ENCODE results near the gene COQ8A.

COQ8A gene

DNA sequence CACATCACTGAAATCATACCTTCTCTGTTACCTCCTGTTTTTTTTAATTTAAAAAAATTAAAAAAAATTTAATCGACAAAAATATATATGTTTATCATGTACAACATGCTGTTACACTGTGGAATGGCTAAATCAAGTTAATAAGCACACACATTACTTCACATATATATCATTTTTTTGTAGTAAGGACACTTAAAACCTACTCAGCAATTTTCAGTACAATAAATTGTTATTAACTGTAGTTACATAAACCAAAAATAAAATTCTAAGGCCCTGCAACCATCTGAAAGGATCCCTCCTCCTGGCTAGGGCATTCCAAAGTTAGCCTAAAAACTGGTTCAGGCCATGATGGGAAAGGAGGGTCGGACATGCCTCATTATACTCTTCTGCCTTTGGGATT is 23.6 kb upstream of the COQ8A start:
- H3K36me3 ChIP-seq (ENCODE audit: control insufficient read depth, low read length): no peaks in the 10 kb centered on the region
- no peak overlapping the region for H3K4me2 ChIP-seq (ENCODE audit: low read length)
- H3K79me2 ChIP-seq (ENCODE audit: control insufficient read depth, low read length): no peaks in the 10 kb centered on the region
- TF ChIP-seq, protein P1, sequence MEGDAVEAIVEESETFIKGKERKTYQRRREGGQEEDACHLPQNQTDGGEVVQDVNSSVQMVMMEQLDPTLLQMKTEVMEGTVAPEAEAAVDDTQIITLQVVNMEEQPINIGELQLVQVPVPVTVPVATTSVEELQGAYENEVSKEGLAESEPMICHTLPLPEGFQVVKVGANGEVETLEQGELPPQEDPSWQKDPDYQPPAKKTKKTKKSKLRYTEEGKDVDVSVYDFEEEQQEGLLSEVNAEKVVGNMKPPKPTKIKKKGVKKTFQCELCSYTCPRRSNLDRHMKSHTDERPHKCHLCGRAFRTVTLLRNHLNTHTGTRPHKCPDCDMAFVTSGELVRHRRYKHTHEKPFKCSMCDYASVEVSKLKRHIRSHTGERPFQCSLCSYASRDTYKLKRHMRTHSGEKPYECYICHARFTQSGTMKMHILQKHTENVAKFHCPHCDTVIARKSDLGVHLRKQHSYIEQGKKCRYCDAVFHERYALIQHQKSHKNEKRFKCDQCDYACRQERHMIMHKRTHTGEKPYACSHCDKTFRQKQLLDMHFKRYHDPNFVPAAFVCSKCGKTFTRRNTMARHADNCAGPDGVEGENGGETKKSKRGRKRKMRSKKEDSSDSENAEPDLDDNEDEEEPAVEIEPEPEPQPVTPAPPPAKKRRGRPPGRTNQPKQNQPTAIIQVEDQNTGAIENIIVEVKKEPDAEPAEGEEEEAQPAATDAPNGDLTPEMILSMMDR (IDR thresholded peaks at IDR 0.05; ENCODE audit: low read depth, low read length, poor library complexity, severe bottlenecking): no peak
- no peak for TF ChIP-seq EZH2phosphoT487 (IDR thresholded peaks at IDR 0.05; ENCODE audit: borderline replicate concordance, low read length)
- H3K4me3 ChIP-seq (ENCODE audit: low read length): no peak overlapping the region
- H3K4me1 ChIP-seq (ENCODE audit: control insufficient read depth, low read length): no peaks in the 10 kb centered on the region
- H3F3A ChIP-seq (ENCODE audit: control insufficient read depth, insufficient read depth): no peaks in the 10 kb centered on the region
- no peaks in the 10 kb centered on the region for H3K9me3 ChIP-seq (ENCODE audit: control insufficient read depth, insufficient read depth, low read length)
- H3K9me2 ChIP-seq (replicated peaks; ENCODE audit: control insufficient read depth, low read length): no peaks in the 10 kb centered on the region
- no peaks in the 10 kb centered on the region for H4K20me1 ChIP-seq (ENCODE audit: control insufficient read depth, insufficient read depth, low read depth, low read length)
- no peaks in the 10 kb centered on the region for H3K27me3 ChIP-seq (ENCODE audit: control insufficient read depth, low read length)
- H3K27ac ChIP-seq (ENCODE audit: low read depth, low read length): no peak overlapping the region

DNA sequence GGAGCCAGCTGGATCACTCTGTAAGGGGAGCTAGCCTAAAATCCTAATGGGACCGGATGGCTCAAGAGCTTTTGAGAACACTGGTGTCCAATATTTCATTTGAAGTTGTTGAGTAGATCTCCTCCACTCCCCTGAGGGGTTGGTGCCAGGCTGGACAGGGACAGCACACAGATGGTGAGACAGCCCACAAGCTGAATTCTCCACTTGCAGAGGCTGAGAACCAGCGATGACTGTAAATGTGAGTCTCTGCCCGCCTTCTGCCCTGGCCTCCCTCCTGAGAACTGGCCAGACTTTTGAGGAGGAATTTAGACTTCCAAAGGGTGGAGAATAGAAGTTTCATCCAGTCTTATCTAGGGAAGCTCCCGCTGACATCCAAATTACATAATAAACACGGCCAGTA is 20.5 kb upstream of the COQ8A start:
- H3K4me2 ChIP-seq (ENCODE audit: low read length): no peak overlapping the region
- no peaks in the 10 kb centered on the region for H3K4me1 ChIP-seq (ENCODE audit: control insufficient read depth, low read length)
- H3K27ac ChIP-seq (ENCODE audit: low read depth, low read length): no peak overlapping the region
- no peaks in the 10 kb centered on the region for H3K9me3 ChIP-seq (ENCODE audit: control insufficient read depth, insufficient read depth, low read length)
- TF ChIP-seq, protein P1 (IDR thresholded peaks at IDR 0.05; ENCODE audit: low read depth, low read length, poor library complexity, severe bottlenecking): no peak
- no peak for TF ChIP-seq EZH2phosphoT487 (IDR thresholded peaks at IDR 0.05; ENCODE audit: borderline replicate concordance, low read length)
- H3K4me3 ChIP-seq (ENCODE audit: low read length): no peak overlapping the region
- no peaks in the 10 kb centered on the region for H3F3A ChIP-seq (ENCODE audit: control insufficient read depth, insufficient read depth)
- H3K27me3 ChIP-seq (ENCODE audit: control insufficient read depth, low read length): no peaks in the 10 kb centered on the region
- H3K9me2 ChIP-seq (replicated peaks; ENCODE audit: control insufficient read depth, low read length): no peaks in the 10 kb centered on the region
- H4K20me1 ChIP-seq (ENCODE audit: control insufficient read depth, insufficient read depth, low read depth, low read length): no peaks in the 10 kb centered on the region
- no peaks in the 10 kb centered on the region for H3K36me3 ChIP-seq (ENCODE audit: control insufficient read depth, low read length)
- H3K79me2 ChIP-seq (ENCODE audit: control insufficient read depth, low read length): no peaks in the 10 kb centered on the region

DNA sequence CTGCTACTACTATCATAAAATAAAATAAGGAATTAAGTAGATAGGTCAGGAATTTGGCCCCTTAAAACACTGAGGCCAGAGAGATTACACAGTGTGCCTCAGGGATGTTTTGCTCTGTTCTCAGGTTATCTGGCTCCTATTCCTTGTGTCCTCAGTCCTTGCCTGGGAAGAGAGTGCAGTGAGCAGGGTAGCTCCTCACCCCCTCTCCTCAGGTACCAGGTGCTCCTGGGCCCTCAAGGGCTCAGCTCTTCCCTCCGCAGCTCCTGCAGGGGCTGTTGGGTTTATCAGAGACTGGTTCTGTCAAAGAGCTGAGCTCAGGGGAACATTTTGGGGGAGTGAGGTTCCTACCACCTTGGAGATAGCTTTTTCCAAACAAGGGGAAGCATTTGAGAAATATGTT is 20.1 kb upstream of the COQ8A start:
- no peak for TF ChIP-seq EZH2phosphoT487 (IDR thresholded peaks at IDR 0.05; ENCODE audit: borderline replicate concordance, low read length)
- TF ChIP-seq, protein P1 (IDR thresholded peaks at IDR 0.05; ENCODE audit: low read depth, low read length, poor library complexity, severe bottlenecking): no peak
- H3K4me3 ChIP-seq (ENCODE audit: low read length): no peak overlapping the region
- H3K4me2 ChIP-seq (ENCODE audit: low read length): no peak overlapping the region
- H4K20me1 ChIP-seq (ENCODE audit: control insufficient read depth, insufficient read depth, low read depth, low read length): no peaks in the 10 kb centered on the region
- no peaks in the 10 kb centered on the region for H3F3A ChIP-seq (ENCODE audit: control insufficient read depth, insufficient read depth)
- no peaks in the 10 kb centered on the region for H3K9me2 ChIP-seq (replicated peaks; ENCODE audit: control insufficient read depth, low read length)
- no peaks in the 10 kb centered on the region for H3K4me1 ChIP-seq (ENCODE audit: control insufficient read depth, low read length)
- no peaks in the 10 kb centered on the region for H3K79me2 ChIP-seq (ENCODE audit: control insufficient read depth, low read length)
- no peaks in the 10 kb centered on the region for H3K9me3 ChIP-seq (ENCODE audit: control insufficient read depth, insufficient read depth, low read length)
- no peaks in the 10 kb centered on the region for H3K27me3 ChIP-seq (ENCODE audit: control insufficient read depth, low read length)
- H3K36me3 ChIP-seq (ENCODE audit: control insufficient read depth, low read length): no peaks in the 10 kb centered on the region
- no peak overlapping the region for H3K27ac ChIP-seq (ENCODE audit: low read depth, low read length)

- no peaks in the 10 kb centered on the region for H3K9me3 ChIP-seq (ENCODE audit: control insufficient read depth, insufficient read depth, low read length)
- H3K27ac ChIP-seq (ENCODE audit: low read depth, low read length): no peak overlapping the region
- no peak overlapping the region for H3K4me2 ChIP-seq (ENCODE audit: low read length)
- no peaks in the 10 kb centered on the region for H3F3A ChIP-seq (ENCODE audit: control insufficient read depth, insufficient read depth)
- no peaks in the 10 kb centered on the region for H3K4me1 ChIP-seq (ENCODE audit: control insufficient read depth, low read length)
- TF ChIP-seq, protein P1 (IDR thresholded peaks at IDR 0.05; ENCODE audit: low read depth, low read length, poor library complexity, severe bottlenecking): no peak
- TF ChIP-seq EZH2phosphoT487 (IDR thresholded peaks at IDR 0.05; ENCODE audit: borderline replicate concordance, low read length): no peak
- no peaks in the 10 kb centered on the region for H4K20me1 ChIP-seq (ENCODE audit: control insufficient read depth, insufficient read depth, low read depth, low read length)
- H3K36me3 ChIP-seq (ENCODE audit: control insufficient read depth, low read length): no peaks in the 10 kb centered on the region
- H3K27me3 ChIP-seq (ENCODE audit: control insufficient read depth, low read length): no peaks in the 10 kb centered on the region
- H3K79me2 ChIP-seq (ENCODE audit: control insufficient read depth, low read length): no peaks in the 10 kb centered on the region
- no peaks in the 10 kb centered on the region for H3K9me2 ChIP-seq (replicated peaks; ENCODE audit: control insufficient read depth, low read length)
- H3K4me3 ChIP-seq (ENCODE audit: low read length): no peak overlapping the region
These were observed 19.6 kb upstream of the COQ8A start for GRCh38 chr1:226920446-226920894.

All from DOHH2 (cell line).